Measurements from ENCODE around the gene CENPN. TPM values are rescaled to one million over a fixed set of nuclear protein-coding genes. Genes with fewer than 3 reads are reported as not detected.

The CENPN gene
- total and polyA plus RNA-seq, 2 of the 8 experiments (the other 6 are each of a cell fraction or from before 2014, with no cell fraction given), result 32.8 to 67.0 TPM

DNA sequence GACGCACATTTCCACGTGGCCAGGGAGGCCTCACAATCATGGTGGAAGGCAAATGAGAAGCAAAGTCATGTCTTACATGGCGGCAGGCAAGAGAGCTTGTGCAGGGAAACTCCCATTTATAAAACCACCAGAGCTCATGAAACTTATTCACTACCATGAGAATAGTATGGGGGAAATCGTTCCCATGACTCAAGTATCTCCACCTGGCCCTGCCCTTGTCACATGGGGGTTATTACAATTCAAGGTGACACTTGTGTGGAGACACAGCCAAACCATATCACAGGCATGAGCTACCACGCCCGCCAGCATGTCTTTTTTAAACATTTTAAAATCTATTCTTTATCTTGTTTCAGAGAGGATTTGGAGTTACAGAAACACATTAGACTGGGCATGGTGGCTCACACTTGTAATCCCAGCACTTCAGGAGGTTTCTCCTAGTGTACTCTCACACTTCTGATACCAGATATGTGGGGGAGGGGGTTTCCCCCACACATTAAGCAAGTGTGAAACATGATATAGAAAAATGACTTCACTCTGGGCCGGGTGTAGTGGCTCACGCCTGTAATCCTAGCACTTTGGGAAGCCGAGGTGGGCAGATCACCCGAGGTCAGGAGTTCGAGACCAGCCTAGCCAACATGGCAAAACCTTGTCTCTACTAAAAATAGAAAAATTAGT lies 23.1 kb downstream of the CENPN start (continued):
- TF ChIP-seq POLR2AphosphoS5 (IDR thresholded peaks at IDR 0.05; ENCODE audit: low read depth, low read length), result no peak
- TF ChIP-seq KDM1A (IDR thresholded peaks at IDR 0.05; ENCODE audit: borderline replicate concordance, low read length), result no peak
- no peak for TF ChIP-seq NRF1 (IDR thresholded peaks at IDR 0.05; ENCODE audit: low read depth, low read length)
- TF ChIP-seq SIX5 (IDR thresholded peaks at IDR 0.05; ENCODE audit: low read depth, low read length), result no peak
- no peak for TF ChIP-seq EZH2 (IDR thresholded peaks at IDR 0.05; ENCODE audit: low read depth, low read length, severe bottlenecking)
